Purkinje cell (primary cell): Measurements from ENCODE around the gene SRRM5. TPM values are rescaled to one million over a fixed set of nuclear protein-coding genes. Genes with fewer than 3 reads are reported as not detected.

ENCODE experiments used
- polyA plus RNA-seq: library from polyadenylated mRNA; unstranded; fragments of >200 nt; fragmentation: Nextera tagmentation; gene quantifications from 2 replicates; pipeline ENCODE4 v1.2.1, GENCODE V29; 2014

The SRRM5 gene
- not detected in 2 replicates for polyA plus RNA-seq

GRCh38 chr19:43611788-43612187 is at the start of gene SRRM5:
SRRM5 (plus strand) TSS chr19:43612088; CDS start chr19:43612122, 34 bp downstream.

GRCh38 chr19:43575156-43575950 is 36.5 kb upstream of the SRRM5 start, which contains the start of the genes PINLYP and XRCC1:
PINLYP (plus strand) TSS chr19:43575801; CDS start chr19:43577192, 1,391 bp downstream.
XRCC1 (minus strand) TSS chr19:43575527; CDS start chr19:43575458, 69 bp downstream.

GRCh38 chr19:43595999-43596841 is 15.7 kb upstream of the SRRM5 start, which contains the start of the genes IRGQ and ZNF576:
IRGQ (minus strand) TSS chr19:43596134; CDS start chr19:43595338, 796 bp downstream.
ZNF576 (plus strand) TSS chr19:43596595; CDS start chr19:43597109, 514 bp downstream.

GRCh38 chr19:43619262-43620060 is 7.6 kb downstream of the SRRM5 start, which contains the start of gene ZNF428:
ZNF428 (minus strand) TSS chr19:43619629; CDS start chr19:43614304, 5,325 bp downstream.

GRCh38 chr19:43639519-43640423 is 27.9 kb downstream of the SRRM5 start, which contains the start of gene CADM4:
CADM4 (minus strand) TSS chr19:43639850; CDS start chr19:43639790, 60 bp downstream.

Other genes starting within 250 kb of the SRRM5 start
- gene TEX101, start 197.2 kb upstream of the SRRM5 start, polyA plus RNA-seq: not detected in 2 replicates
- gene LYPD3, start 146.5 kb upstream of the SRRM5 start, polyA plus RNA-seq: not detected in 2 replicates
- not detected in 2 replicates for gene PHLDB3, start 107.3 kb upstream of the SRRM5 start, polyA plus RNA-seq
- 21.0 and 26.9 TPM in 2 replicates for gene ETHE1, start 84.9 kb upstream of the SRRM5 start, polyA plus RNA-seq
- 1.5 and 2.5 TPM in 2 replicates for gene ZNF575, start 78.9 kb upstream of the SRRM5 start, polyA plus RNA-seq
- gene XRCC1, start 36.6 kb upstream of the SRRM5 start, polyA plus RNA-seq: 6.7 and 7.5 TPM in 2 replicates
- gene PINLYP, start 36.3 kb upstream of the SRRM5 start, polyA plus RNA-seq: 2.3 and 17.2 TPM in 2 replicates
- gene IRGQ, start 16.0 kb upstream of the SRRM5 start, polyA plus RNA-seq: 11.0 and 21.0 TPM in 2 replicates
- gene ZNF576, start 15.5 kb upstream of the SRRM5 start, polyA plus RNA-seq: 7.6 and 9.6 TPM in 2 replicates
- gene ZNF428, start 7.5 kb downstream of the SRRM5 start, polyA plus RNA-seq: 2.1 and 4.3 TPM in 2 replicates
- 4.4 and 12.0 TPM in 2 replicates for gene CADM4, start 27.8 kb downstream of the SRRM5 start, polyA plus RNA-seq
- gene PLAUR, start 58.1 kb downstream of the SRRM5 start, polyA plus RNA-seq: 11.1 and 12.1 TPM in 2 replicates
- not detected in 2 replicates for gene IRGC, start 104.0 kb downstream of the SRRM5 start, polyA plus RNA-seq
- gene SMG9, start 142.9 kb downstream of the SRRM5 start, polyA plus RNA-seq: 14.6 and 17.4 TPM in 2 replicates
- gene KCNN4, start 168.9 kb downstream of the SRRM5 start, polyA plus RNA-seq: 4.1 TPM in 1 of 2 replicates, not detected in the other
- 8.0 and 10.0 TPM in 2 replicates for gene LYPD5, start 190.4 kb downstream of the SRRM5 start, polyA plus RNA-seq
- gene ZNF283, start 215.2 kb downstream of the SRRM5 start, polyA plus RNA-seq: 9.2 and 20.3 TPM in 2 replicates